Stimulated activated CD4-positive, alpha-beta T cell treated with anti-CD3 and anti-CD28 coated beads, Interleukin-2, amount 100 ng/mL, for 4 hours (primary cell): ENCODE data around the gene GTF2A2.
"Not testable (repeated sequence)": the region's sequence is repeated elsewhere in the genome, so short reads cannot be mapped to it uniquely, and the experiment has no call there.

Experiments used
- DNase-seq: peaks from one replicate; pipeline ENCODE4 v3.0.0-alpha.2; 2020; ENCODE audit warnings: low read depth

The GTF2A2 gene

GRCh38 chr15:59674361-59674877, 17.1 kb upstream of the GTF2A2 start:
- DNase-seq = no peak

DNA sequence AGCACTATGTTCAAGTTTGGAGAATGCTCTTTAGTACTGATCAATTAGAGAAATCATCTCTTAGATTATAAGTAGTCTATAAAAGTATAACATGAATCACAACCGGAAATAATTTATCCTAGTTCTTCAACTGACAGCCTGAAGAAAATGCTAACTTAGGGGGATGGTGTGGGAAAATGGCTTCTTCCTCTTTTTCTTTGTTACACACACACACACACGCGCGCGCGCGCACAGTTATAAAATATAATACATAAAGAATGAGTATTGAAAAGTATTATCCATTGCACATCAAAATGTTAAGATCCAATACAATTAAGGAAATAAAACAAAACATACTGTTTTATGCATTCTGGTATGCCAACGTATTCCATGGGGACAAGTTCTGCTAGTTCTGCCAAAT, 11.2 kb upstream of the GTF2A2 start:
- no peak for DNase-seq

GRCh38 chr15:59662260-59662659, 4.9 kb upstream of the GTF2A2 start:
- no peak for DNase-seq

DNA sequence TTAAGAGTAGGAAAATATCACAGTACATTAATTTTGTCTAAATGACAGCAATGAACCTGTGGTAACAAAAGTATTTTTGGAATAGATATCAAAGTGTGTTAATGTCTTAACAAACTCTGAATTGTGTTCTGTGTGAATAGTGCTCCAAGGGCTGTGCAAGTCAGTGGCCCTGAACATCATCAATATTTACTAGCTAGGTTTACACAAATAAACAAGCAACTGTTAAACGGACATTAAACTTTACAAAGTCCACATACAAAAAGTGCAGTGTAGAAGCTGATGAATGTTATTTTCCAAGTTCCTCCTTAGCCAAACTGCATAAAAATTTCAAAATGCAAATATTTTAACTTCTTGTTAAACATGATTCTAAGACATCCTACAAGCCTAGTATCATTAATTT, 2.1 kb upstream of the GTF2A2 start:
- DNase-seq = no peak

DNA sequence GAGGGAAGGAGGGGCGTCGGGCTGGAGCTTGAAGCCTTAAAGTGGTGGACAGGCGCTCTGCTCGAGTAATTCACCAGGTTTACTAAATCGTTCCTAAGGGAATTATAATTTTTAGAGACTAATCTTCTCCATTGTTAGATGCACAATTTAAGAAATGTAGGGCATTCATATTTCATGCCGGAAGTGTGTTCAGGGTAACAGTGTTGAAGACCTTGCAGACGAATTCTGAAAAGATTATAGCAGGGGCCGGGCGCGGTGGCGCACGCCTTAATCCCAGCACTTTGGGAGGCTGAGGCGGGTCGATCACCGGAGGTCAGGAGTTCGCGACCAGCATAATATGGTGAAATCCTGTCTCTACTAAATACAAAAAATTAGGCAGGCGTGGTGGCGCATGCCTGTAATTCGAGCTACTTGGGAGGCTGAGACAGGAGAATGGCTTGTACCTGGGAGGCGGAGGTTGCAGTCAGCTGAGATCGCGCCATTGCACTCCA, 365 bp upstream of the GTF2A2 start:
- DNase-seq = no peak

GRCh38 chr15:59654046-59654445, 3.3 kb downstream of the GTF2A2 start:
- DNase-seq = no peak

DNA sequence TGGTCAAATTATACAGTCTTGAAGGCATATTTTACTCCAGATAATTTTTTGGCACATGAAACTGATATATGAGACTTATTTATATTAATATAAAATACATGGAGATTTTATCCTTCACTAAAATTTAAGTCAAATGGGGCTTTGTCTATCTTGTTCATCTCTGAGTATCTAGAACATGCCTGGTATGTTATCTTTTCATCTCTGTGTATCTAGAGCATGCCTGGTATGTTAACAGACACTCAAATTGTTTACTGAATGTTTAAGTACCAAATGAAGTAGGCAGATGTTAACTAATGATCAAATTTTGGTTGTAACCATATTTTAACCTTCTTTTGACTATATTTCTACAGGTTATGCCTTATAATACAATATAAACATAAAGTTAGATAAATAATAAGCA, 7.7 kb downstream of the GTF2A2 start:
- DNase-seq = no peak

DNA sequence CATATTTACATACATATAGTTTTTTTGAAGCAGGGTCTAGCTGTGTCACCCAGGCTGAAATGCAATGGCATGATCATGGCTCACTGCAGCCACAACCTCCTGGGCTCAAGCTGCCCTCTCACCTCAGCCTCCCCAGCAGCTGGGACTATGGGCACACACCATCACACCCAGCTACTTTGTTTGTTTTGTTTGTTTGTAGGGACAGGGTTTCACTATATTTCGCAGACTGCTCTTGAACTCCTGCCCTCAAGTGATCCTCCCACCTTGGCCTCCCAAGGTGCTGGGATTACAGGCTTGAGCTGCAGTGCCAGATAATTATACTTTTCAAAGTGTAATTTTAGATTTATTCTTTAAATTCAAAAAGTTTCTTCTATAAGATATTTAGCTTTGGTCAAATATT, 10.2 kb downstream of the GTF2A2 start:
- no peak for DNase-seq

DNA sequence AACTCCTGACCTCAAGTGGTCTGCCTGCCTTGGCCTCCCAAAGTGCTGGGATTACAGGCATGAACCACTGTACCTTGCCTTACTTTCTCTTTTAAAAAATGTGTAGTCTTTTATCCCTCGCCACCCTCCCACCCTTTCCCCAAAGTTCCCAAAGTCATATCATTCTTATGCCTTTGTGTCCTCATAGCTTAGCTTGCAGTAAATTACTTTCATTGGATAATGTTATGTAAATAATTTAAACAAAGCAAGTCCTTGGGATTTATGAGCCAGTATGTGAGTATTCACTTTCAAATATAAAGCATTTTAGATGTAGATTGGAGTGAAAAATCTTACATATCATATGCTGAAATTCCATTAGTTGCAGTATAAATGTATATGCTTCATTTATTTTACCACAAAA, 11.0 kb downstream of the GTF2A2 start:
- DNase-seq = no peak

- DNase-seq = not testable (repeated sequence)
These were observed 11.5 kb downstream of the GTF2A2 start for GRCh38 chr15:59645812-59646211.

- no peak for DNase-seq
These were observed 12.6 kb downstream of the GTF2A2 start for GRCh38 chr15:59644756-59645155.

- no peak for DNase-seq
These were observed 15.0 kb downstream of the GTF2A2 start for GRCh38 chr15:59642351-59642750.

DNA sequence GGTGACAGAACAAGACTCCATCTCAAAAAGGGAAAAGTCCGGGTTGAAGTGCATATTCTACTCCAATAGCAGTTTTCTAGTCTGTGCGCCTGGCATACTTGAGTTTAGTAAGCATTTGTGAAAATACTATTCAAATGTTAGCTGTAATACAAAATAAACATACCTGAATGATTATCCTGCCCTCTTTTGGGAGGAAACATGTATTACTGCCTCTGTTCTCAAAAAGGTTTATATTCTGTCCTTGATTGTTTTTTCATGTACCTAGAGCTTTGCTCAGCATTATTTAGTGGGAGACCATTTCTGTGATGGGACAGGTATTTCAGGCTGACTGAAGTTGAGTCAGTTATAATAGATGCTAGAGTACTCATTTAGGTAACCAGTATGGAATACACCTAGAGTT, 19.8 kb downstream of the GTF2A2 start:
- not testable (repeated sequence) for DNase-seq

DNA sequence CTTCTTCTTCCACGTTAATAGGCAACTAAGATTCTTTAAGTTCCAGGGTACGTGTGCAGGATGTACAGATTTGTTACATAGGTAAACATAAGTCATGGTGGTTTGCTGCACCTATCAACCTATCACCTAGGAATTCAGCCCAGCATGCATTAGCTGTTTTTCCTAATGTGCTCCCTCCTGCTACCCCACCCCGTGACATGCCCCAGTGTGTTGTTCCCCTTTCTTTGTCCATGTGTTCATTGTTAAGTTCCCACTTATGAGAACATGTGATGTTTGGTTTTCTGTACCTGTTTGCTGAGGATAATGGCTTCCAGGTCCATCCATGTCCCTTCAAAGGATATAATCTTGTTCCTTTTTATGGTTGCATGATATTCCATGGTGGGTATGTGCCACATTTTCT, 21.1 kb downstream of the GTF2A2 start:
- DNase-seq = no peak

GRCh38 chr15:59632714-59633113, 24.6 kb downstream of the GTF2A2 start:
- DNase-seq = no peak

- peak; percentile 9 for DNase-seq
These were observed 35.0 kb downstream of the GTF2A2 start for GRCh38 chr15:59622289-59622688.

GRCh38 chr15:59618406-59618805, 38.9 kb downstream of the GTF2A2 start:
- DNase-seq = no peak

DNA sequence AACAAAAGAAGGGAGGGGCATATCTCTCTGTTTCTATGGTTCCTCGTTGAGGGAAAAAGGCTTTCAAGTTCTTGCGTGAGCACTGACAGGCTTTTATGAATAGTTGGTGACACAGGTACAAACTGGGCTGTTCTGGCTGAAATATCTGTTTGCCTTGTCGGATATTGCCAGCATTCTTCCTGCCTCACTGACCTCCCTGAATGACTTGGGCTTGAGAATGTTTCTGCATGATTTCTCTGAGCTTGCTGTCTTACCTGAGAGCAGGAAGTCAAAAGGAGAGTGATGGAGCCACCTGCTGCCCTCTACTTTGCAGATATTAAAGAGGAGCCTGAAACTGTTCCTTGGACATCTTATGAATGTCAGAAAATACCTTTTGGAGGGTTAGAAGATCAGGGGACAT, 40.9 kb downstream of the GTF2A2 start:
- no peak for DNase-seq

DNA sequence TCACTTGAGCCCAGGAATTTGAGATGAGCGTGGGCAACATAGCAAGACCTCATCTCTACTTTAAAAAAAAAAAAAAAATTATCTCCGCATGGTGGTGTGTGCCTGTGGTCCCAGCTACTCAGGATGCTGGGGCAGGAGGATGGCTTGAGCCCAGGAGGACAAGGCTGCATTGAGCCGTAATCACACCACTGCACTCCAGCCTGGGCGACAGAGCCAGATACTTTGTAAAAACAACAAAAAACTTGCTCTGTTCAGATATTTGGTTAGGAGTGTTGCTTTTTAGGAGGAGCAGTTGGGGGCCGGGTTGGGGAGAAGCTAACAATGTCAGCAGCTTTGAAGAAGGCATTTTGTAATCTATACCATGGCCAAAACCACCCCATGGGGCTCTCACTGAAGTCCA, 41.7 kb downstream of the GTF2A2 start:
- no peak for DNase-seq

GRCh38 chr15:59614153-59614552, 43.2 kb downstream of the GTF2A2 start:
- no peak for DNase-seq

DNA sequence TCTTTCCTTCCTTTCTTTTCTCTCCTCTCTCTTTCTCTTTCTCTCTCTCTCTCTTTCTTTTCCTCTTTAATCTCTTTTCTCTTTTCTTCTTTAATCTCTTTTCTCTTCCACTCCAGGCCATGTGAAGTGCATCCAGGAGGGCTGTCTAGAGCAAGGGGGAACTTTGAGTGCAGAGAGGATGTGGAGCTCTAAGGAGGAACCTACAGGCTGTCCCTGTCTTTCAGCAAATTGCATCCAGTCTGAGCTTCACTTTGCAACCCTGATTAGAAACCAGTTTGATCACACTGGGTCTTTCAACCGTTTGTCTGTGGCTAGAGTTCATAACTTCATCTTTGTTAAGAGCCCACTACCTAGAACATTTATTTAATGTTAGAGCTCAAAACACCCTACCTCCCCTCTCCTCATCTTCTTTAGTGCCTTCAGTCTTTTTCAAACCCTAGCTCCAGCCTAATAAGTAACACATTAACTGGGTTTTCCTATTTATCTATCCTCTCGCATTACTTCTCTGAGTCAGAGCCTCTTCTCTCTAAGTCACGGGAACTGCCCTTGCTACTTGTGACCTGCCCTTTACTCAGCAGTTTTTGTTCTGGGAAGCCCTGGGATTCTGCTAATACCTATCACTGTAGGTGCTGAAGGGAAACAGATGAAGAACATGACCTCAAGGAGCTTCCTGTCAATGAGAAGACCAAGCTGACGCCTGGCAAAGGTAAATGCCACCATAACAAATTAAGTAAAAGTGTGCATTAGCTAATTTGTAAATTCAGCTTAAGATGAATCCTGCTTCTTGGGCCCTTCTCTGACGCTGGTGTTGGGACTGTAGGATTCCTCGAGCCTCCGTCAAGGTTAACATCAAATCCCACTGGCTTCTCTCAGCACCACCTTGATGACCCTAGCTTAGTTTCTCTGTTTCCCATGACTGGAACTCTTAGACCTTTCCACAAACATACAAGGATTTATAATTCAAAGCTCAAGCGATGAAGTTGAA, 45.7 kb downstream of the GTF2A2 start, which contains the start of gene GCNT3:
GCNT3 (plus strand) TSS at position 508 of the 985 bp plus-strand sequence. CDS start 6,456 bp downstream, outside the sequence.
- DNase-seq = no peak

- no peak for DNase-seq
These were observed 47.3 kb downstream of the GTF2A2 start for GRCh38 chr15:59609730-59610712.
